NCI-H146 treated with DMSO at 0.1 percent for 48 hours (cell line): Measurements from ENCODE around the gene RPS19.

Source experiments
- DNase-seq: peaks from one replicate; lab custom pipeline; 2025; ENCODE audit not compliant: unreplicated experiment; lab: John Stamatoyannopoulos, UW

Gene RPS19

DNA sequence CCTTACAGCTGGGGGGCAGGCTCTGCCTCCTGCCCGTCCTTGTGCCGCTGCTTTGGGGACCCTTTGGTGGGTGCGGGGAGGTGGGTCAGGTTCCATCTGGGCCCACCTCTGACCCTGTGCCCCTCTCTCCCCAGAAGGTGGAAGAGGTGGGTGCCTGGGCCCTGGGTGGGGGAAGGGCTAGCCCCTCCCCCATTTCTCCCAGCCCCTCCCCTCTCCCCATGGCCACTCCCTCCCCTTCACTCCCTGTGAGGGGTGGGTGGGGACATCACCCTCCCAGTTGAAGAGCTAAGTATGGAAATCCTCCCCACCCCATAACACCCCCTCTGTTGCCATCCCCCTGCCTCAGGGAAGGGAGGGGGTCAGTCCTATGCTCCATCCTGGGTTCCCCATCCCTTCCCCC, 37.1 kb downstream of the RPS19 start:
- no peak for DNase-seq

DNA sequence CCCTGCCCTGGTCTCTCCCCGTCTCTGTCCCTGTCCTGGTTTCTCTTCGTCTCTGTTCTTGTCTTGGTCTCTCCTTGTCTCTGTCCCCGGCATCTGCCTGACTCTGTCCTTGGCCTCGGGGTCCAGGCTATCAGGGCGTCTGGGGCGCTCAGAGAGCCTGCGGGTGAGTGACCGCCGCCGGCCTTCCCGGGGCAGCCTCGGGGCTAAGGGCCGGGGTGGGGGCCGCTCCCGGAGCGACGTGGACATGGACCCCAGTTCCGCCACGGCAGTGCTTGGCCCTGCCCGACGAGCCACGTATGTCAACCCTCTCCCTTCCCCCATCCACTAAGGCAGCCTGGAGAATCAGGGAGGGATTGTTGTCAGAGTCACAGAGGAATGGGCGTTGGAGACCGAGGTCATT, 37.8 kb downstream of the RPS19 start:
- DNase-seq: no peak

DNA sequence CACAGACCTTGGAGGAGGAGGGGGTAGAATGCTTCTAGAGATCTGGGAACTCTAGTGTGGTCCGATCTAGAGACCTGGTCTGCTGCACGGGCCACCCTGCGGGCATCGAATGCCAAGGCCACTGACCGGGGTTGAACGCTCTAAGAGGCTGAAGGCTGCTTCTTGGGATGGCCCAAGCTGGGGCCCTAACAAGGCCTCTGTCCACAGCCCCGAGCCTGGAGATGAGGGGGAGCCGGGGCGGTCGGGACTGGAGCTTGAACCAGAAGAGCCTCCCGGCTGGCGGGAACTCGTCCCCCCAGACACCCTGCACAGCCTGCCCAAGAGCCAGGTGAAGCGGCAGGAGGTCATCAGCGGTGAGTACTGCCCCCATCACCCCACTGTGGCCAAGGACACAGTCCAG, 38.2 kb downstream of the RPS19 start:
- DNase-seq: no peak

DNA sequence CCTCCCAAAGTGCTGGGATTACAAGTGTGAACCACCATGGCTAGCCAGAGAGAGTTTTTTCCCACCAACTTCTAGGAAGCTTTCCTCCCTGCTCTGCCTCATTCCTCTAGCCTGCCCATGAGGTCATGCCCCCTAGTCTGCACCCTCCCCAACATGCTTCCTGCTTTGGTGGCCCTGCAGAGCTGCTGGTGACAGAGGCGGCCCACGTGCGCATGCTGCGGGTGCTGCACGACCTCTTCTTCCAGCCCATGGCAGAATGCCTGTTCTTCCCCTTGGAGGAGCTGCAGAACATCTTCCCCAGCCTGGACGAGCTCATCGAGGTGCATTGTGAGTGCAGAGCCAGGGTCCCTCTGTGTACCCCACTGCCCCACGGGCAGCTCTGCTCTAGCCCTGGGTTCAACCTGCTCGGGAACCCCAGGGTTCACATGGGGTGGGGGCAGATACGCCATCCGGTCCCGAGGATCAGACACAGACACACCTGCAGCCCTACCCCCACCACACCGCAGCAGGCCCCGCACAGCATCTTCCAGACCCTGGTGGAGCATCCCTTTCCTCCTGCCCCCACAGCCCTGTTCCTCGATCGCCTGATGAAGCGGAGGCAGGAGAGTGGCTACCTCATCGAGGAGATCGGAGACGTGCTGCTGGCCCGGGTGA, 41.8 kb downstream of the RPS19 start:
- DNase-seq: no peak

DNA sequence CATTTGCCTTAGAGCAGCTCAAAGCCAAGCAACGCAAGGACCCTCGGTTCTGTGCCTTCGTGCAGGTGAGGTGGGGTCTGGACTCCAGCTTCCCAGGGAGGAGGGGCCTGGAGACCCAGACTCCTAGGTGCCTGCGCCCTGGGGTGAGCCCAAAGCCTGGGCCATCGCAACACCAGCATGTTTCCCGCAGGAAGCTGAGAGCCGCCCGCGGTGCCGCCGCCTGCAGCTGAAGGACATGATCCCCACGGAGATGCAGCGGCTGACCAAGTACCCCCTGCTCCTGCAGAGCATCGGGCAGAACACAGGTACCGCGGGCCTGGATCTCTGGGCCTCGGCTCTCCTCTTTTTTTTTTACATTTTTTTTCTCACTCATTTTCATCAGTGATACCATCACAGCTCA, 42.5 kb downstream of the RPS19 start:
- no peak for DNase-seq

DNA sequence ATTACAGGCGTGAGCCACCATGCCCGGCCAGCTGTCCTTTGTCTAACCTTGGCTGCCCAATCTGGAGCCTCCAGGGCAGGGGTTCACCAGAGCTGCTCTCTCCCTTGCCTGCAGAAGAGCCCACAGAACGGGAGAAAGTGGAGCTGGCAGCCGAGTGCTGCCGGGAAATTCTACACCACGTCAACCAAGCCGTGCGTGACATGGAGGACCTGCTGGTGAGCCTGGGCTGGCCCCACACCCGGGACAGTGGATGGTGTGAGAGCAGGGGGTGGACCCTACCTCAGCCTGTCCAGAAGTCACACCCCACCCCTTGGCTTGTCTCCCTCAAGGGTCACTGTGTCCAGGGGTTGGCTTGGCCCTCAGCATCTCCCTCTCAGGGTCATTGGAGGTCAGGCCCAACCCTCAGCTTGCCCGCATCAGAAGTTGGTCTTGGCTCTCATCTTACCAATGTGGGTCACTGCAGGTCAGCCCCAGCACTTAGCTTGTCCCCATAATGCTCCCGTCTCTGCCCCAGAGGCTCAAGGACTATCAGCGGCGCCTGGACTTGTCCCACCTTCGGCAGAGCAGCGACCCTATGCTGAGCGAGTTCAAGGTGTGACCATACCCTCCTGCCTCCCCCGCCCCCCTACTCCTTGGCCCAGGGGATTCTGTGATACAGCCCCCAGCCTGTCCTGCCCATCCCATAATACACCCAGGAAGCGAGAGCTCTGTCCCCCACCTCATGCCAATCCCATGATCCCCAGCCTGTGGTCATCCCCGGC, 43.3 kb downstream of the RPS19 start:
- DNase-seq: no peak

DNA sequence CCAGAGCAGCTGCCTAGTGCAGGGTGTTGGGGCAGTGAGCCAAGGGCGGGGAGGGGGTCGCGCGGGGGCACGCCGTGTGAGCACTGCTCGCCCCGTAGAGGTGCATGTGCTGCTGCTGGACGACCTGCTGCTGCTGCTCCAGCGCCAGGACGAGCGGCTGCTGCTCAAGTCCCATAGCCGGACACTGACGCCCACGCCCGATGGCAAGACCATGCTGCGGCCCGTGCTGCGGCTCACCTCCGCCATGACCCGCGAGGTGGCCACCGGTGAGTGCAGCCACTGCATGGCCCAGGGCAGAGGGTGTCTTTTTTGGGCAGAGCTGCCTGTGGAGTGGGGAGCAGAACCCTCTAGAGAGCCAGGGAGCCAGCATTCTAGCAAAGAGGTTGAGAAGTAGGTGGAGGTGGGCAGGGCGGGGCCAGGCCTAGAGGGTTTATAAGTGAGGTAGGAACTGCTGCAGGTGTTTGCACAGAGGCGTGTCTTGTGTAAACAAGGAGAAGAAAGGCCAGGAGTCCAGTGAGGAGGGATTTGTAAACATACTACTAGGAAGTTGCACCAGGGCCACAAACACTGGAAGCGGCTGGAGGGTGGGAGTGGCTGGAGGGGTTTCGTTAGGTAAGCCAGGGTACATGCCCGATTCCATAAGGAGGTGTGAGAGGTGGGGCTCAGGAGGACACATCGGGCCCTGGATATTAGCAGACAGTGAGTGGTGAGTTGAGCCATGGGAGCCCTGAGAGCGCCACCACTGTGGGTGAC, 44.2 kb downstream of the RPS19 start:
- DNase-seq: peak; percentile 93

DNA sequence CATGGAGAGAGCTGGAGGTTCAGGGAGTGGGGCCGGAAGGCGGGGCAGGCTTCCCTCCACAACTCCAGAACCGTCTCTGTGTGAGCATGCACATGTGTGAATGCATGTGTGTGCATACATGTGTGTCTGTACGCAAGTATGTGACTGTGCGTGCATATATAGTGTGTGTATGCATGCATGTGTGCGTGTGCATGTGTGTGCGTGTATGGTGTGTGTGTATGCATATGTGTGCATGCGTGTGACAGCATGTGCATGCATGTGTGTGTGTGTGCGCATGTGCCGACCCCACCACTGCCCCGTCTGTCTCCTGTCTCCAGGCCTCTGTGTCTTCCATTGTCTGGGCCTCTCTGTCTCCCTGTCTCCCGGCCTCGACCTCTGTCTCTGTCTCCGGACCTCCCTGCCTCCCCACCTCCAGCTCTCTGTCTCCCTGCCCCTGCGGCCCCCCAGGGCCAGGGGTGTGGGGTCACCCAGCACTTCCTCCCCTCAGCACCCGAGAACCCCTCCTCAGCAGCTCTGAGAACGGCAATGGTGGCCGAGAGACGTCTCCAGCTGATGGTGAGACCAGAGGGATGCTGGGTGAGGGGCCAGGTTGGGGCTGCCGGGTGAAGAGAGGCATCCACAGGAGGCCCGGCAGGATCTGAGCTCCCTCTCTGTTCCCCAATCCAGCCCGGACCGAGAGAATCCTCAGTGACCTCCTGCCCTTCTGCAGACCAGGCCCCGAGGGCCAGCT, 45.4 kb downstream of the RPS19 start:
- DNase-seq: no peak

DNA sequence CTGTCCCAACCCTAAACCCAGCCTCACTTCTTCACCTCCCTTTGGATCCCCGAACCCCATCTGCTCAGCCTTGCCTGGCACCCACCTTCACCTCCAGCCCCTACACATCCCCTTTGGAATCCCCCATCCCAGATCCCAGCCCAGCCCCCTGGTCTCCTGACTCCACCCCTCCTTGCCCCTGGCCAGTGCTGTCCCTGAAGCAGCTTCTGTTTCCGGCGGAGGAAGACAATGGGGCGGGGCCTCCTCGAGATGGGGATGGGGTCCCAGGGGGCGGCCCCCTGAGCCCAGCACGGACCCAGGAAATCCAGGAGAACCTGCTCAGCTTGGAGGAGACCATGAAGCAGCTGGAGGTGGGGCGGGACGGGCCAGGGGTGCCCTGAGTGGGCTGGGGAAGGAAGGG, 46.2 kb downstream of the RPS19 start:
- no peak for DNase-seq

DNA sequence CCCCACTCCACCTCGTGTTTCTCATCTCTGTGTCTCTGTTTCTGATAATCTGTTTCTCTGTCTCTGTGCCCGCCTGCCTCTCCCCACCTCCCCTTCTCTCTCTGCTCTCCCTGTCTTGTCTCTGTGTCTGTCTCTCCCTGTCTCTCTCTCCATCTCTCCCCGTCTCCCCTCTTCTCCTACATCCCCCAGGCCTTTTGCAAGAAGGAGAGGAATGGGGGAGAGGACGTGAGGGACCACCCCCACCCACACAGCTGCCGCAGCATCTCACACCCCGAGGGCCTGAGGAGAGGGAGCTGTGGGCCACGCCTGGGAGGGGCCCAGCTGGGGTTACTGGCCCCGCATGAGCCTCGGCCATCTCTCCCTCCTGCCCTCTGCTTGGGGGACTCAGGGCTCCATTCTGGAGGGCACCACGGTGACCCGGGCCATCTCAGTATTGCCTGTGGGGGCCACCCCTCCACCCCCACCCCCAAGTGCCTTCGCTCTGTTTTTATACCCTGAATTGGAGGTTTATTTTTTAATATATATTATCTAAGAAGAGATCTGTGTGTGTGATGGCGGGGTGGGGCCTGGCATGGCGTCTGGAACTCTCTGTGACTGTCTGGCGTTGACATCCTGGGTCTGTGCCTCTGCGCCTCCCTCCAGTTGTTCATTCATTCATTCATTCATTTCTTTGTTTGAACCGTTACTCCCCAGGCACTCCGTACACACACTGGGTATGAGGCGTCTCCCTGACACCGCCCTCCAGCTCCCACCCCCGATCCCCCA, 47.0 kb downstream of the RPS19 start:
- DNase-seq: no peak

DNA sequence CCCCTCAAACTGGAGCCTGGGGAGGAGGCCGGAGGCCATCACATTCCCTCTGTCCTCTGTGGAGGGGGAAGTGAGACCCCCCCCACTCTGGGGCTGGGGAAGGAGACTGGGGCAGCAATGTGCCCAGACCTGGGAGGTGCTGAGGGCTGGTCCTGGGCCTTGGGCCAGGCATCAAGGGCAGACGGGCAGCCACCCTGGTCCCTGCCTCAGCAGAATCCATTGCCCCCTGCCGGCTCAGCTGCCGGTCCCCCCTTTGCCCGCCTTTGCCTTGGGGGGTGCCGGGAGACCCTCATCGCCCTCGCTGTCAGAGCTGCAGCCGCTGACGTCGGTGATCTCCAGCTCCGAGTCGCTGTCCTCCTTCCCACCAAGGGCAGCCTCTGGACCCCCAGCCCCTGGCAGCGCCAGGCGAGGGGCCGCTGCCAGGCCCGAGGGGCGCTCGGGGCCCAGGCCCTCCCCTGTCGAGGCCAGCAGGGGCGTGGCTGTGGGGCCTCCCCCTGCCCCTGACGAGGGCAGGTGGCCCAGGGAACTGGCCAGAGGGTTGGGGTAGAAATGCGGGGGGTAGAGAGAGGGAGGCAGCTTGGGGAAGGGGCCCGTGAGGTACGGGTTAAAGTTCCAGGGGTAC, 48.0 kb downstream of the RPS19 start:
- DNase-seq: no peak

DNA sequence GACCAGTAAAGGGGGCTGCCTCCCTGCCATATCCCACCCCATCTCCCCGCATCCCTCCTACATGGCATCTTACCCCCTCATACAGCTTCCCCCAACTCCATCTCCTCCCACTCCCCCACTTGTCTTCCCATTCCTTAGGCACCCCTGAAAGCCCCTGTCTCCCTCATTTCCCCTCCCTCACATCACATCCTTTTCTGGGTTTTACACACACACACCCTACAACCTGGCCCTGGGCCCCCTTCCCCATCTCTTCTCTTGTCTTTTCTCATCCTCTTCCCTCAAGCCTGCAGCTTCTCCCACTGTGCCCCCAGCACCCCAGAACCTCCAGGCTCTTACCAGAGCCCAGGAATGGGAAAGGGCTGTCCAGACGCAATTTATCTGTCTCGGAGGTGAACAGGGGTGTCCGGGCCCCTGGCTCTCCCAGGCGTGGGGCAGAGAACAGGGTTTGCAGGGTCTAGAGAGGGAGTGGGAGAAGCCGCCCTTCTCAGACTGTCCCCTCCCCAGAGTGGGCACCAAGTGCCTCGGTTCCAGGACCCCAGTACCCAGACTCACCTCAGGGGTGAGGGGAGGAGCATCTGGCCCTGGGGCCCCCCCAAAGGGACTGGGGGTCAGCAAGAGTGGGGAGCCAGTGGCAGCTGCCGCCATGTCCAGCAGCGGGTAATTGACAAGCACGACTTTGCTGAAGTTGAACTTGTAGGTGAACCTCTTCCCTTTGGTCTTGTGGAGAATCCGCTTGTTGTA, 48.8 kb downstream of the RPS19 start:
- DNase-seq: no peak

DNA sequence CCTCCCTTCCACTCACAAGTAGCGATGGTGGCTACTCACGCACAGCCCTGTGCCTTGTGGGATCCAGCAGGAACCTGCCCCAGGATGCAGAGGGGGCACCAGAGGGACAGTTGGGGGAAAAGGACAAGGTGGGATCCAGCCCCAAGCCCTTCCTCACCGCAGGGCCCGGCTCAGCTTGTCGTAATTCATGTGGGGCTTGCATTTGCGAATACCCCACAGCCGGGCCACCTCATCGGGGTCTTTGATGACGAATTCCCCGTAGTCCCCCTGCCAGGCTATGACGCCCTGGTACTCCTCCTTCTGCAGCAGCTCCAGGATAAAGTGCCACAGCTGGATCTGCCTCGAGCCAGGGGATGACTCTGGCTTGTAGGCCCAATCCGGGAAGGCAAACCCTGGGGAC, 49.7 kb downstream of the RPS19 start:
- DNase-seq: no peak

DNA sequence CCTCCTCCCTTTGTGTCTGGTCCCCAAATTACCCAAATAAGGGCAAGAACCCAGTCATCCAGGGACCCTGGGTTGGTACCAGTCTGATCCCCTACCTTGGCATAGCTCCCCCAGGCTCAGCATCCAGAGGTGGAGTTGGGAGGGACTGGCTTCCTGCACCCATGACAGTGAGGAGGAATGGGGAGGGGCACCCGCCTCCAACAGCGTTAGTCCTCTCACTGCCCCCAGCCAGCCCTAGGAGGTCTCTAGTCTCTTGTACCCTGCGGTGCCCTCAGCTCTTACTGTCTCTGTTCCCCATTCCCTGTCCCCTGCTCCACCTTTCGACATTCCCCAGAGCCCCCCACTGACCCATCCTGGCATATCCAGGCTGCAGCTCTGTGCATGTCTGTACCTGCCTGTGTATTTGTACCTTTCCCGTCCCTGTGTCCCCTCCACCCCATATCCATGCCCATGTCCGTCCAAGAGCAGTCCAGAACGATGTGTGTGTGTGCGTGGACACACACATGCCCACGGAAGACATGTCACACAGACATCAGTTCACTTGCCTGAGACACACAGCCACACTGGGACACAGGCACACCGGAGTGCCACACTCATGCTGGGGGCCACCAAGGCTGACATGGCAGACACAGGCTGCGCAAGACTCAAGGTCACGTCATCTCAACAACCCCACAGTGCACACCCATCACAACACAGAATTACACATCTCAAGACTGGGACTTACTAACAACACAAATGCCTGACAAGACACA, 50.4 kb downstream of the RPS19 start:
- DNase-seq: no peak

DNA sequence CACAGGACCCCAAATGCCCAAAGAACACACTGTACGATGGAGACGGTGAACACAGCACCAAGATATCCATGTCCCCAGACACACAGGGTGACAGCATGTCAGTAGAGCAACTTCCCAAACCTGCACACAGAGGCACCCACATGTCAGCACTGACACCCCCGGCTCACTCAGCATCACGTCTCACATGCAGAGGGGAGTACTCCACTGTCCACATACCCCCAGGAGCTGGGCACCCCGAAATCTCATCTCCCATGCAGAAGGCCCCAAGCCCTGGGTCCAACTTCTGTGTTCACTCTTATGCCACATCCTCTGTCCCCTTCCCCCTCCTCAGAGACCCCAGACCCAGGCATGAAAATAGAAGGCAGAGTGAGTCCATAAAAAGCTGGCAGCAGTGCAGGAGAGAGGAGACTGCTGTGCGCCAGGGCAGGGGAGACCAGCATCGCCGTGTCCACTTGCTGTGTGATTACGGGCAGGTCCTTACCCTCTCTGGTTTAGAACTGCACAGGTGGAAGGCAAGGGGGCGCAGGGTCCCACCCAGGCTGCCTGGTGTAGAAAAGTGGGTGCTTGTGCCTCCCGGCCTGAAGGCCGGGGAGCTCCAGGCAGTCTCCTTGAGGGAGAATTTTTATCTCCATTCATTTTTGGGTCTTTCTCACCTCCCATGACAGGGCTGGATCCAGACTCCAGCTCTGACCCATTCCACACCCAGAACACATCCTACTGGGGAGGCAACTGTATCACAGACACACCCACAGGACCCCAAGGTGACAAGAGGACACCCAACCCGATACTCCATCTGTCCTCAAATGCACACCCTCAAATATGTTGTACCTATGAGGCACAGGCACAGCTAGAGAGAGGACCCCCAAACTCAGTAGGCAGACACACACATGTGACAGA, 51.2 kb downstream of the RPS19 start:
- no peak for DNase-seq

DNA sequence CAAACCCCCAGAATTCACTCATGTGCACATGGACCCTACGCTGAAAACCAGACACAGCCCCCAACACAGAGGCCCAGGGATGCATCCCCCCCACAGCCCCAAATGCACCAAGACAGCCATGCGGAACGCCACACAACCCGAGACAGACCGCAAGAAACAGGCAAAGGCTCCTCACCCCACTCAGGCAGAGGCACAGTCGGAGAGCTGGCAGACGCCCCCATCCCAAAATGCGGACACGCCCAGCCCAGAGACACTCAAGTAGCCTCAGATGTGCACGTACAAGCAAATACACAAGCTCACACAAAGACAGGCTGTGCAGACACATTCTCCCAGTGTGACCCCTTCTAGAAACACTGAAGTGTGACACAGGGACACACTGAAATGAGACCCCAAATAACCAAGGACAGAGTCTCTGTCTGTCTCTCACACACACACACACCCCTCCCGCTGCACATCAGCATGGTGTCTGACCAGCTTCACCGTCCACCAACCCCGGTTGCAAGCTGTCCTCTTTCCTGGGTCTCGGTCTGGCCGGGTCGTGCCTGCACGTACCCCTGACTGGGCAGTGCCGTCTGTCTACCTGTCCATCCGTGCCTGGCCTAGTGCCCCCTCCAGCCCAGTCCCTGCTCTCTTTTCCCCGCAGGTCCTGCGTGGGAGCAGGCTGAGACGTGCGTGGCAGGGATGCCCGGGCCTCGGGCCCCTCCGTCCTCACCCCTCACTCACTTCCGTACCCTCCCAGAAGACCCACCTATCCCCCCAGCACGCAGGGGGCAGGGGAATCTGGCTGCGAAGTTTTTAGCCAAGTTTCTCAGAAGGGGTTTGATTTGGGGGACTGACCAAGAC, 52.1 kb downstream of the RPS19 start:
- no peak for DNase-seq
